H1 (cell line): ENCODE results near the gene RGCC. TPM values are rescaled to one million over a fixed set of nuclear protein-coding genes. Genes with fewer than 3 reads are reported as not detected.

Source experiments
- ASH2L ChIP-seq: fragments of 200-600, 300-600 bp; sonication (generic); IDR thresholded peaks from one replicate; pipeline ENCODE4 v1.7.1; 2017; ENCODE audit warnings: low read length
- GTF2F1 ChIP-seq: IDR thresholded peaks from 2 replicates; pipeline ENCODE4 v1.6.1; 2012; ENCODE audit warnings: low read depth, low read length, improper control_type of control experiment, borderline replicate concordance
- polyA plus RNA-seq, 7 experiments: library from polyadenylated mRNA; depleted of rRNA in 3 of 7; stranded (reverse) in 5 of 7; unstranded in 2 of 7; fragments of >200 nt in 5 of 7; fragments of 200-250 nt in 2 of 7; gene quantifications; 1 replicate in 5 of 7; 2 replicates in 1 of 7; 4 replicates in 1 of 7; pipeline versions ENCODE4 v1.2.1 to v1.2.3, GENCODE V29; 2011 to 2013; ENCODE audit warnings: missing spikeins in 2 of 7, mixed read lengths in 2 of 7
- total RNA-seq: library from RNA; stranded (reverse); fragmentation: NEBNext Ultra II Directional; extraction: Animal tissue kit (Norgen Biotek cat#: 25700); gene quantifications from 2 replicates; pipeline ENCODE4 v1.2.1, GENCODE V29; 2021
- TF ChIP-seq, protein P1 (sequence below): fragments of 300-600 bp; sonication (generic); IDR thresholded peaks from 2 replicates; pipeline ENCODE4 v1.7.1; 2012; ENCODE audit warnings: low read length, moderate library complexity, mild to moderate bottlenecking, inconsistent platforms; ENCODE audit not compliant: insufficient replicate concordance

RGCC gene
- total and polyA plus RNA-seq, 2 of the 8 experiments (the other 6 are each of a cell fraction or from before 2014, with no cell fraction given), result 0.41 TPM; not detected in 1

DNA sequence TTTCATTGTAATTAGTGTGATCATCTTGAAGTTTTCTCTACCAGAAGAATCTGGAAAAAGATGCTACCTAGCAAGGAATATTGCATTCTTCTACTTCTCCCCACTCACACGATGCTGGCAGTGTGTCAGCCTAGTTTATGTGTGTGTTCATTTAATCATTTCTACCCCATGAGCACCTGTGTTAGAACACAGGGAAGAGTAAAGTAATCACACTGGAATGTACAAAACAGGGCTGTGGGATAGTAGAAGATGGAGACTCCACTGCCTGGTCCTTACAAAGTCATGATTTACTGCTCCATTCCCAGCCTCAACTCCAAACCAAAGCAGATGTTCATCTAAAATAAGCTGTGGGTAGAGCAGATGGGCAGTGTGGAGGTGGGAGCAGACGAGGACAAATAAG is 47.7 kb upstream of the RGCC start (continued):
- TF ChIP-seq, protein P1, sequence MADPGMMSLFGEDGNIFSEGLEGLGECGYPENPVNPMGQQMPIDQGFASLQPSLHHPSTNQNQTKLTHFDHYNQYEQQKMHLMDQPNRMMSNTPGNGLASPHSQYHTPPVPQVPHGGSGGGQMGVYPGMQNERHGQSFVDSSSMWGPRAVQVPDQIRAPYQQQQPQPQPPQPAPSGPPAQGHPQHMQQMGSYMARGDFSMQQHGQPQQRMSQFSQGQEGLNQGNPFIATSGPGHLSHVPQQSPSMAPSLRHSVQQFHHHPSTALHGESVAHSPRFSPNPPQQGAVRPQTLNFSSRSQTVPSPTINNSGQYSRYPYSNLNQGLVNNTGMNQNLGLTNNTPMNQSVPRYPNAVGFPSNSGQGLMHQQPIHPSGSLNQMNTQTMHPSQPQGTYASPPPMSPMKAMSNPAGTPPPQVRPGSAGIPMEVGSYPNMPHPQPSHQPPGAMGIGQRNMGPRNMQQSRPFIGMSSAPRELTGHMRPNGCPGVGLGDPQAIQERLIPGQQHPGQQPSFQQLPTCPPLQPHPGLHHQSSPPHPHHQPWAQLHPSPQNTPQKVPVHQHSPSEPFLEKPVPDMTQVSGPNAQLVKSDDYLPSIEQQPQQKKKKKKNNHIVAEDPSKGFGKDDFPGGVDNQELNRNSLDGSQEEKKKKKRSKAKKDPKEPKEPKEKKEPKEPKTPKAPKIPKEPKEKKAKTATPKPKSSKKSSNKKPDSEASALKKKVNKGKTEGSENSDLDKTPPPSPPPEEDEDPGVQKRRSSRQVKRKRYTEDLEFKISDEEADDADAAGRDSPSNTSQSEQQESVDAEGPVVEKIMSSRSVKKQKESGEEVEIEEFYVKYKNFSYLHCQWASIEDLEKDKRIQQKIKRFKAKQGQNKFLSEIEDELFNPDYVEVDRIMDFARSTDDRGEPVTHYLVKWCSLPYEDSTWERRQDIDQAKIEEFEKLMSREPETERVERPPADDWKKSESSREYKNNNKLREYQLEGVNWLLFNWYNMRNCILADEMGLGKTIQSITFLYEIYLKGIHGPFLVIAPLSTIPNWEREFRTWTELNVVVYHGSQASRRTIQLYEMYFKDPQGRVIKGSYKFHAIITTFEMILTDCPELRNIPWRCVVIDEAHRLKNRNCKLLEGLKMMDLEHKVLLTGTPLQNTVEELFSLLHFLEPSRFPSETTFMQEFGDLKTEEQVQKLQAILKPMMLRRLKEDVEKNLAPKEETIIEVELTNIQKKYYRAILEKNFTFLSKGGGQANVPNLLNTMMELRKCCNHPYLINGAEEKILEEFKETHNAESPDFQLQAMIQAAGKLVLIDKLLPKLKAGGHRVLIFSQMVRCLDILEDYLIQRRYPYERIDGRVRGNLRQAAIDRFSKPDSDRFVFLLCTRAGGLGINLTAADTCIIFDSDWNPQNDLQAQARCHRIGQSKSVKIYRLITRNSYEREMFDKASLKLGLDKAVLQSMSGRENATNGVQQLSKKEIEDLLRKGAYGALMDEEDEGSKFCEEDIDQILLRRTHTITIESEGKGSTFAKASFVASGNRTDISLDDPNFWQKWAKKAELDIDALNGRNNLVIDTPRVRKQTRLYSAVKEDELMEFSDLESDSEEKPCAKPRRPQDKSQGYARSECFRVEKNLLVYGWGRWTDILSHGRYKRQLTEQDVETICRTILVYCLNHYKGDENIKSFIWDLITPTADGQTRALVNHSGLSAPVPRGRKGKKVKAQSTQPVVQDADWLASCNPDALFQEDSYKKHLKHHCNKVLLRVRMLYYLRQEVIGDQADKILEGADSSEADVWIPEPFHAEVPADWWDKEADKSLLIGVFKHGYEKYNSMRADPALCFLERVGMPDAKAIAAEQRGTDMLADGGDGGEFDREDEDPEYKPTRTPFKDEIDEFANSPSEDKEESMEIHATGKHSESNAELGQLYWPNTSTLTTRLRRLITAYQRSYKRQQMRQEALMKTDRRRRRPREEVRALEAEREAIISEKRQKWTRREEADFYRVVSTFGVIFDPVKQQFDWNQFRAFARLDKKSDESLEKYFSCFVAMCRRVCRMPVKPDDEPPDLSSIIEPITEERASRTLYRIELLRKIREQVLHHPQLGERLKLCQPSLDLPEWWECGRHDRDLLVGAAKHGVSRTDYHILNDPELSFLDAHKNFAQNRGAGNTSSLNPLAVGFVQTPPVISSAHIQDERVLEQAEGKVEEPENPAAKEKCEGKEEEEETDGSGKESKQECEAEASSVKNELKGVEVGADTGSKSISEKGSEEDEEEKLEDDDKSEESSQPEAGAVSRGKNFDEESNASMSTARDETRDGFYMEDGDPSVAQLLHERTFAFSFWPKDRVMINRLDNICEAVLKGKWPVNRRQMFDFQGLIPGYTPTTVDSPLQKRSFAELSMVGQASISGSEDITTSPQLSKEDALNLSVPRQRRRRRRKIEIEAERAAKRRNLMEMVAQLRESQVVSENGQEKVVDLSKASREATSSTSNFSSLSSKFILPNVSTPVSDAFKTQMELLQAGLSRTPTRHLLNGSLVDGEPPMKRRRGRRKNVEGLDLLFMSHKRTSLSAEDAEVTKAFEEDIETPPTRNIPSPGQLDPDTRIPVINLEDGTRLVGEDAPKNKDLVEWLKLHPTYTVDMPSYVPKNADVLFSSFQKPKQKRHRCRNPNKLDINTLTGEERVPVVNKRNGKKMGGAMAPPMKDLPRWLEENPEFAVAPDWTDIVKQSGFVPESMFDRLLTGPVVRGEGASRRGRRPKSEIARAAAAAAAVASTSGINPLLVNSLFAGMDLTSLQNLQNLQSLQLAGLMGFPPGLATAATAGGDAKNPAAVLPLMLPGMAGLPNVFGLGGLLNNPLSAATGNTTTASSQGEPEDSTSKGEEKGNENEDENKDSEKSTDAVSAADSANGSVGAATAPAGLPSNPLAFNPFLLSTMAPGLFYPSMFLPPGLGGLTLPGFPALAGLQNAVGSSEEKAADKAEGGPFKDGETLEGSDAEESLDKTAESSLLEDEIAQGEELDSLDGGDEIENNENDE, result no peak
- TF ChIP-seq ASH2L (no peak), GTF2F1 (no peak)
